ENCODE data around the gene BCL7A.
"Not testable (repeated sequence)": the region's sequence is repeated elsewhere in the genome, so short reads cannot be mapped to it uniquely, and the experiment has no call there.

BCL7A gene

GRCh38 chr12:122096591-122097149 is 75.0 kb downstream of the BCL7A start:
- no peak for DNase-seq

GRCh38 chr12:122097584-122097926 is 75.9 kb downstream of the BCL7A start:
- no peak for DNase-seq

- no peak for DNase-seq
These were observed 76.5 kb downstream of the BCL7A start for GRCh38 chr12:122097927-122098756.

- DNase-seq, result no peak
These were observed 77.6 kb downstream of the BCL7A start for GRCh38 chr12:122099280-122099749.

- no peak for DNase-seq
These were observed 78.2 kb downstream of the BCL7A start for GRCh38 chr12:122099856-122100255.

- DNase-seq, result no peak
These were observed 78.9 kb downstream of the BCL7A start for GRCh38 chr12:122100568-122100967.

- no peak for DNase-seq
These were observed 80.6 kb downstream of the BCL7A start for GRCh38 chr12:122102331-122102730.

- DNase-seq, result peak in 1 of 2 experiments; percentile 44
These were observed 83.2 kb downstream of the BCL7A start for GRCh38 chr12:122104844-122105243.

- not testable (repeated sequence) for DNase-seq
These were observed 83.8 kb downstream of the BCL7A start for GRCh38 chr12:122105496-122105895.

- no peak for DNase-seq
These were observed 85.2 kb downstream of the BCL7A start for GRCh38 chr12:122106843-122107242.

- no peak for DNase-seq
These were observed 85.6 kb downstream of the BCL7A start for GRCh38 chr12:122107261-122107660.

- no peak for DNase-seq
These were observed 89.5 kb downstream of the BCL7A start for GRCh38 chr12:122111089-122111641.
